ENCODE measurements around the gene NRP1.

DNA sequence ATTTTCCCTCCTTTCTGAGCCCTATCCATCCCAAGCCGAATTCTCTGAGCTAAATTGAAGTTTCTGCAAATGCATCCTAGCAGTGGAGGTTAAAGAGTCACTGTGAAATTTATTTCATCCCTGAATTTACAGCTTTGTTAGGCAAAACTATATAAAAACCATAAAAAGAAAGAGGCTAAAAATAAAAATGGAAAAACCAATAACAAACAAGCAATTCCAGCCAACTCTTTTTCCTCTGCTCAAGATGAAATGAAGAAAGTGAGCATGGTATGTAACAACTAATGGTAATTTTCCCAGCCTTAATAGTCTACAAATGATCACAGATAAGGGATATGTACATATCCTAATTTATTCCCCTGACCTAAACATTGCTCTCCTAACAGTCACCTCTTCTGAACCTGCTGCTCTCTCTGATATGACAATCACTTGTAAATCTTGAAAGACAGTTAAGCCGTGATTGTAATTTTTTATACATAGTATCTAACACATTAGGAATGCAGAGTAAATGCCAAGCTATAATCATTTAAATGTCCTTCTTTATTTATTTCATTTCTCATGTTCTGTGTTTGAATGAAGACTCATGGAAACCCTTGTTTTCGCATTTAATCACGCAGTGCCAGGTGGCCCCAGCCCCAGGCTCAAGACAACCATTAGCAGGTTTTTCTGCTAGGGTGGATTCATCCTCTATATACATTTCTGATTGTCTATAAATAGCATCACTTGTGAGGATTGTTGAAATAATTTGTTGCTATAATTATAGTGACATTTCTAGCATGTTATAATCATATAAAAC, 48.6 kb upstream of the NRP1 start:
- no peak for TF ChIP-seq EZH2phosphoT487 (IDR thresholded peaks at IDR 0.05; ENCODE audit: borderline replicate concordance, low read length)
- TF ChIP-seq, protein P1, sequence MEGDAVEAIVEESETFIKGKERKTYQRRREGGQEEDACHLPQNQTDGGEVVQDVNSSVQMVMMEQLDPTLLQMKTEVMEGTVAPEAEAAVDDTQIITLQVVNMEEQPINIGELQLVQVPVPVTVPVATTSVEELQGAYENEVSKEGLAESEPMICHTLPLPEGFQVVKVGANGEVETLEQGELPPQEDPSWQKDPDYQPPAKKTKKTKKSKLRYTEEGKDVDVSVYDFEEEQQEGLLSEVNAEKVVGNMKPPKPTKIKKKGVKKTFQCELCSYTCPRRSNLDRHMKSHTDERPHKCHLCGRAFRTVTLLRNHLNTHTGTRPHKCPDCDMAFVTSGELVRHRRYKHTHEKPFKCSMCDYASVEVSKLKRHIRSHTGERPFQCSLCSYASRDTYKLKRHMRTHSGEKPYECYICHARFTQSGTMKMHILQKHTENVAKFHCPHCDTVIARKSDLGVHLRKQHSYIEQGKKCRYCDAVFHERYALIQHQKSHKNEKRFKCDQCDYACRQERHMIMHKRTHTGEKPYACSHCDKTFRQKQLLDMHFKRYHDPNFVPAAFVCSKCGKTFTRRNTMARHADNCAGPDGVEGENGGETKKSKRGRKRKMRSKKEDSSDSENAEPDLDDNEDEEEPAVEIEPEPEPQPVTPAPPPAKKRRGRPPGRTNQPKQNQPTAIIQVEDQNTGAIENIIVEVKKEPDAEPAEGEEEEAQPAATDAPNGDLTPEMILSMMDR (conservative IDR thresholded peaks at IDR 0.05; ENCODE audit: low read depth, low read length) = no peak
- TF ChIP-seq EZH2 (IDR thresholded peaks at IDR 0.05; ENCODE audit: low read length, unreplicated experiment) = no peak

All from PC-3 (cell line).